T-helper 2 cell (primary cell): ENCODE results near the gene CATSPERE.
"Not testable (repeated sequence)": the region's sequence is repeated elsewhere in the genome, so short reads cannot be mapped to it uniquely, and the experiment has no call there.

Source experiments
- DNase-seq, 5 experiments: peaks; one replicate each; pipeline versions ENCODE4 v3.0.0 to v3.0.0-alpha.2; 2012 to 2022

The CATSPERE gene

GRCh38 chr1:244449936-244450508 lies 11.1 kb upstream of the CATSPERE start:
- no peak for DNase-seq

- peak; percentile 37 to 83 (median 47) for DNase-seq
Measured at GRCh38 chr1:244450597-244451538, 10.2 kb upstream of the CATSPERE start.

DNA sequence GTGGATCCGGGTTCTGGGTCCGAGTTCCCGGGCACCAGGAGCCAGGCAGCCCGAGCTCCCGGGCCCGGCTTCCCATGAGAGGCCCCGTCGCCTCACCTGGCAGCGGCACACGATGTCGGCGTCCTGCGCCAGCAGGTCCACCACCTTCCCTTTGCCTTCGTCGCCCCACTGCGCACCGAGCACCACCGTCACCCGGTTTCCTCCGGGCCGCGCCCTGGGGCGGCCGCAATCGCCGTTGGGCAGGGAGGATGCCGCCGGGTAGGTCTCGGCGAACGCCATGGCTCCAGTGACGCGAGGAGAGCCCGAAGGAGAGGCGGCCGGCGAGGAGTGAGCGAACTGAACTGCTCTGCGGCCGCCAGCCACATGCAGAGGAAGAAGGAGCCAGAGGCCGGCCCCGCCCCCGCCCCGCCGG lies 9.5 kb upstream of the CATSPERE start, which contains the start of gene ADSS2:
TSS of gene ADSS2 (minus strand) at position 371 of the 412 bp plus-strand sequence. CDS start at position 279, 92 bp downstream.
- DNase-seq: no peak

DNA sequence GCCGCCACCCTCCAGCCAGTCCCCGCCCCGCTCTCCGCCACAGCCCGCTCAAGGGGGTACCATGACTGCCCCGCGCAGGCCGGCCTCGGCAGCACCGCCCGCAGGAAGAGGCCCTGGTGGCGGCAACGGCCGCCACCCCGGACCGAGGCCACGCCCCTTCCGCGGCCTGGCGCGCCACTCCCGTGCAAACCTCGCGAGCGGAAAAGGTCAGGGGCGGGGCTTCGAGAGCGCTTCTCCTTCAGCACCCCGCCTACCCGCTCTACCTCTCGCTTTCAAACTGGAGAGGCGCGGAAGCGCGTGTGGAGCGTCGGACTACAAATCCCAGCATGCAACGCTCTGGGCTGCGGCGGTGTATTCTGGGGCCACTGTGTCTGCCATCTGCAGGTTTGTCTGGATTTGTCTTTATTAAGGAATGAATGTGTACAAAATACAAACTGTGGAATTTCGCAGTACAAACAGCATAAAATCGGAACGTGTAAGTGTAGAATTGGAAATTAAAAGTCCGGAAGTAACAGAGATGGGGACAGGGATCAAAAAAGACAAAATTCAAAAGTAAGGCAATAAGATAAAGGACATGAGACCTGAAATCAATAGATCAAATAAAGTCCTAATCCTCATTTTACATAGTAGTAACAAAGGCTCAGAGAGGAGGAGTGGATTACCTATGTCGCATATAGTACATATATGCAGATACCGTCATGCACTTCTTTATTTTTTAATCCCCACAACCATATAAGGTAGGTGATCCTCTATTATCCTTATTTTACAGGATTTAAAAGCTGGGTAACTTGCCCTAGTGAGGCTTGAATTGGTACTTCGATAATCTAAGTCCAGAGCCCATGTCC lies 8.9 kb upstream of the CATSPERE start:
- DNase-seq: peak; percentile 98 to 99 (median 98)

DNA sequence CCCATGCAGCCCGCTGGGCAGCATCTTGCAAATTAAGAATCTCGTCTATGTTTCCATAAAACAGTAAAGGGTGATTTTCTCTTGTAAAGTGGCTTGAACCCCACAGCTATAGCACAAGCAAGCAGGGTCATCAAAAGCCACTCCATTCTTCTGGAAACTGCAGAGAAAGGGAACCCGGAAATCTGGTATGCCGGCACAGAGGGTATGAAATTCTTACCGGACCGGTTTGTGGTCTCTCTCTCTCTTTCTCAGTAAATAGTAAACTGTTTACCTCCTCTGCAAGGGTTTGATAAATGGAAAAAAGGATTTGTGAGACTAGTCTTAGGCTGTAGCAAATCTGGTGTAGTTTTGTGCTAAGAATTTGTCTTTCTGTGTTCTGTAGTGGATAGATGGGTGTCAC lies 6.7 kb upstream of the CATSPERE start:
- no peak for DNase-seq

DNA sequence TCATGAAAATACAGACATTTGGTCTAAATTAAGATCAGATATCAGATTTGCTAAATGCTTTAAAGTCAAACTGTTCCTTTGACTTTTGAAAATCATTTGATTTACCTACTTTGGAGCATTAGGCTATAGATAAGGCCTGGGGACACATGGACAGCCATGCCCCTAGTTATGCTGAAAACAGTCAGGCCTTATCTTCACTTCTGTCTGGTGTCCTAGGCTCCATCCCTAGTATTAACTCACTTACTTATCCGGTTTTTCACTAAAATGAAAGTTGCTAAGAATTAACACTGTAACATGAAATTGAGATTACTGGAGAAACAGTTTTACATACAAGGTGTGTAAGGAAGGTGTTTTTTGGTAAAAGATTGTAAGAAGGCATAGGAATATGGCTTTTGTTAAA lies 4.5 kb upstream of the CATSPERE start:
- no peak for DNase-seq

DNA sequence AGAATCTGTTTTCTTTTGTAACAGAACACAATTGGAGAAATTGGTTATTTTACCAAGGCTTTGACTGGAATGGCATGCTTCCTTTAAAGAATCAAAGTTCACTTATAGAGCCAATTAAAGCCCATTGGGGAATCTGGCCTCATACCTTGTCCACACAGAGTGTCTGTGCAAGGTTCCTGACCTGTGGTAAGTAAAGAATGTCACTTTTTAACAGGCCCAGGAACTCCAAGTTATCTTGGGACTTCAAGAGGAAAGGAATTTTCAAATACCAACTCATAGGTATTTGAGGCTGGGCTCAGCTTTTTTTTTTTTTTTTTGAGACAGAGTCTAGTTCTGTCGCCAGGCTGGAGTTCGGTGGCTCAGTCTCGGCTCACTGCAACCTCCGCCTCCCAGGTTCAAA lies 2.3 kb upstream of the CATSPERE start:
- DNase-seq: no peak

DNA sequence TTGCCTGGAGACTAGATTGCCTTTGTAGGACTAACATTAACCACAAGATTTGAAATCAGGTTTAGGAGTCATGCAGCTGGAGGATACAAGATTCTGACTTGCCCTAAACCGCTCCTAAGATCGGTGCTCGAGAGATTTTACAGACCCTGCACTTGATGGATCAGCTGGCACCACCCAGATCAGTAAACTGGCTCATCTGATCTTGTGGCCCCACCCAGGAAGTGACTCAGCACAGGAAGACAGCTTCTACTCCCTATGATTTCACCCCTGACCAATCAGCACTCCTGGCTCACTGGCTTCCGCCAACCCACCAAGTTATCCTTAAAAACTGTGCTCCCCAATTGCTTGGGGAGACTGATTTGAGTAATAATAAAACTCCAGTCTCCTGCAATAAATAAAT lies 876 bp upstream of the CATSPERE start:
- peak in 1 of 5 experiments; percentile 73 for DNase-seq

DNA sequence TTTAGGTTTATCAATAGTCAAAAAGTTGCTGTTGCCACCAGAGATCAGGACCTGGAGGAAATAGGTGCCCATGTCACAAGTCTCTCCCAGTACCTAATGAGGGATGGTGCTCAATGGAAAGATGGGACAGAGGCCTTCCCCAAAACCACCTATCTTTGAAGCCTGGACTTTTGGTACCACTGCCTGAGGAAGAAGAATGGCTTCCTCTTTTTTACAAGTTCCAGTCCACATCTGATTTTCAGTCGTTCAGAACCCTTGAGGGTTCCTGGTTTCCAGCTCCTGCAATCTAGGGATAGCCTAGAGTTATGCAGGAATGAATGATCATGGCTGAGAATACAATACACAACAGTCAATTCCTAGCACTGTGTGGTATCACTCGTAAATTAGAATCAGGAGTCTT lies 5.7 kb downstream of the CATSPERE start:
- no peak for DNase-seq

DNA sequence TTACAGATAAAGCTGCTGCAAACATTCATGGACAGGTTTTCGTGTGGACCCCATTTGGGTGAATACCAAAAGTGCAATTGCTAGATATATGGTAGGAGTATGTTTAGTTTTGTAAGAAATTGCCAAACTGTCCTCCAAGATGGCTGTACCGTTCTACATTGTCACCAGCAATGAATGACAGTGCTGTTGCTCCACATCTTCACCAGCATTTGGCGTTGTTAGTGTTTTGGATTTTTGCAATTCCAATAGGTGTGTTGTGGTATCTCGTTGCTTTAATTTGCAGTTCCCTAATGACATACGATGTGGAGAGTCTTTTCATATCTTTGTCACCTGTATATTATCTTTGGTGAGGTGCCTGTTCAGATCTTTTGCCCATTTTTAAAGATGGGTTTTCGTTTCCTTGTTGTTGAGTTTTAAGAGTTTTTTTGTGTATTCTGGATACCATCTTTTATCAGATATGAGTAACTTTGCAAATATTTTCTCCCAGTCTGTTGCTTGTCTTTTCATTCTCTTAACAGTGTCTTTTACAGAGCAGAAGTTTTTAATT lies 12.1 kb downstream of the CATSPERE start:
- DNase-seq: no peak

DNA sequence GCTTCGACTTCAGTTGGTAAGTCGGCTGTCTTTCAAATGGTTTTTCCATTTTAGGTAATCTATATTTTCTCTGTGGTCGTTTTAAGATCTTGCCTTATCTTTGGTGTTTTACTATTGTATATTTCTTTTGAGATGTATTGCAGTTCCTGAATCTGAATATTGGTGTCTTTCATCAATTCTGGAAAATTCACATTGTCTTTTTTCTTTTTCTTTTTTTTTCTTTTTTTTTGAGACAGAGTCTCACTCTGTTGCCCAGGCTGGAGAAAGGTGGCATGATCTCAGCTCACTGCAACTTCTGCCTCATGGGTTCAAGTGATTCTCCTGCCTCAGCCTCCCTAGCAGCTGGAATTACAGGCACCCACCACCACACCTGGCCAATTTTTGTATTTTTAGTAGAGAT lies 23.9 kb downstream of the CATSPERE start:
- DNase-seq: not testable (repeated sequence)

DNA sequence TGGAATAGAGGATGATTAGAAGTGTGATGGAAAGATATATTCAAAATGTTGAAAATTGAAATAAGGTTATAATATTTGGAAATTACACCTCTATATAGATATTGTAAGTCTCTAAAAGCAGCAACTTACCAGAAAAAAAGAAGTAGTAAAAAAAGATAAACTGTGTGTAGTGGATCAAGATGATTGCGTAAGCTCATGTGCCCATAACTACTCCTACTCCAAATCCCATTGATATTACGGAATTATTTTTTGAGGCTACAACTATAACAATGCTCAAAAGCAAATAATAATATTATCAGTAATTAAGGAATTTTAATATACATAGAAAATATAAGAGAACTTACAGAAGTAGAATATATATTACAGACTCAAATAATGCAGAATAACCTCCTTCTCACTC lies 33.6 kb downstream of the CATSPERE start:
- no peak for DNase-seq

DNA sequence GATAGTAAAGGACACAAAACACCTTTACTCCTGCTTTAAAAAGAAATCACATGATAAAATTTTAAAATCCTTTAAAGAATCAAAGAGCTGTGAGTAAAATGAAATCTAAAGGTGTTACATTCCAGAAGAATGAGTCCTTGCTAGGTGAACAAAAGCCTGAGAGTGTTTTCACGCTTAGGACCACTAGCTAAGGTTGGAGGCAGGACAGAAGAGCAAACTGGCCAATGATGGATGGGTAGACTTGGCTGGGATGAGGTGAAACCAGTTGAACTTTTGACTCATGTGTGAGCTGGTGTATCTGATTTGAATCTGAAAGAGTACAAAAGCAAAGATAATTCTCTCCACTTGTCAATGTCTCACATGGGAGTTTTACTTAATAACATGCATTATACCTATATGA lies 35.1 kb downstream of the CATSPERE start:
- no peak for DNase-seq

- DNase-seq: no peak
Measured at GRCh38 chr1:244497805-244498204, 36.7 kb downstream of the CATSPERE start.

DNA sequence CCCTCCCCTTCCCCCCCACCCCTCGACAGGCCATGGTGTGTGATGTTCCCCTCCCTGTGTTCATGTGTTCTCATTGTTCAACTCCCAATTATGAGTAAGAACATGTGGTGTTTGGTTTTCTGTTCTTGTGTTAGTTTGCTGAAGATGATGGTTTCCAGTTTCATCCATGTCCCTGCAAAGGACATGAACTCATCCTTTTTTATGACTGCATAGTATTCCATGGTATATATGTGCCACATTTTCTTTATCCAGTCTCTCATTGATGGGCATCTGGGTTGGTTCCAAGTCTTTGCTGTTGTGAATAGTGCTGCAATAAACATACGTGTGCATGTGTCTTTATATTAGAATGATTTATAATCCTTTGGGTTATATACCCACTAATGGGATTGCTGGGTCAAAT lies 38.4 kb downstream of the CATSPERE start:
- DNase-seq: not testable (repeated sequence)

GRCh38 chr1:244500515-244500914 lies 39.4 kb downstream of the CATSPERE start:
- not testable (repeated sequence) for DNase-seq

DNA sequence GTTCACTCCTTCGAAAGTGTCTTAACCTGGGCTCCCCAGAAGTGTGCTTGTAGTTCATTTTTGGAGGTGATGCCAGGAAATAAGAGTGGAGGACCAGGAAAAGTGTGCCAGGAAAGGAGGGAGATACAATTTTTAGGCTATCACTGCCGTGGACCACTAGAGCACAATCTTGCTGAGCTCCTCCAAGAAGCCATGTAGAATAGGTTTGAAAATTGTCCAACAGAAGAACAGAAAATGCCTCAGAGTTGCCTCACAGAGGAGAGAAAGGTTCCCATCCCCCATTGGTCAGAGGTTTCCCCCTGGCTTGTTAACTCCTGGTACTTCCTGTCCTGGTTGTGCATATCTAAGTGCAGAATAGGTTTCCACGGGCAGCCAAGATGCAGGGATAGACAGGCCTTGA lies 41.6 kb downstream of the CATSPERE start:
- no peak for DNase-seq

GRCh38 chr1:244513493-244513892 lies 52.4 kb downstream of the CATSPERE start:
- DNase-seq: no peak

- no peak for DNase-seq
Measured at GRCh38 chr1:244515680-244516079, 54.6 kb downstream of the CATSPERE start.

- DNase-seq: no peak
Measured at GRCh38 chr1:244536316-244536715, 75.2 kb downstream of the CATSPERE start.

DNA sequence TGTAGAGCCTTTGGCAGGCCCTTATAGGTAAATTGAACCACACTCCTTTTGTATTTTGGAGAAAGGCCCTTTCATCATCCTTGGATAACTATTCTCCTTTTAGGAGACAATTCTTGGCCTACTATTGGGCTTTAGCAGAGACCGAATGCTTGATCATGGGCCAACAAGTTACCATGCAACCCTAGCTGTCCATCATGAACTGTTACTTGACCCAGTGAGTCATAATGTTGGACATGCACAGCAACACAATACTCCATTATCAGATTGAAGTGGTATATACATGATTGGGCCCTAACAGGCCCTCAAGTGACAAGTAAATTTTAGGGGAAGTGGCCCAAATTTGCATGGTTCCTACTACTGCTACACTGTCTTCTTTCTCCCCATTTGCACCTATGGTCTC lies 84.4 kb downstream of the CATSPERE start:
- no peak for DNase-seq

DNA sequence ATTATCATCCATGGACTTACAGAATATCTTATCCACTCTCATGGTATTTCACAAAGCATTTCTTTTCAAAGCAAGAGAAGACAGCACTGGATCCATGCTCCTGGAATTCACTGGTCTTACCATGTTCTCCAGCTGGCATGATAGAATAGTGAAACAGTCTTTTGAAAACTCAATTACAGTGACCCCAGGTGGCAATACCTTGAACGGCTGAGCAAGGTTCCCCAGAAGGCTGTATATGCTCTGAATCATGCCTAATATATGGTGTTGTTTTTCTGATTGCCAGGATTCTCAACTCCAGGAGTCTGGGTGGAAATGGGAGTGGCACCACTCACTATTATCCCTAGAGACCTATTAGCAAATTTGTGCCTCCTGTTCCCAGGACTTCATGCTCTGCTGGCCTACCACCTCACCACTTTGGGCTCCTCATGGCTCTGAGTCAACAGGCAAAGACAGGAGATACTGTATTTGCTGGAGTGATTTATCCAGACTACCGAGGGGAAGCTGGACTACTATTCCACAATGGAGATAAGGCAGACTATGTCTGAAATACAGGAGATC lies 87.6 kb downstream of the CATSPERE start:
- DNase-seq: no peak
